ENCODE measurements around the gene SIPA1L3.
"Not testable (repeated sequence)": the region's sequence is repeated elsewhere in the genome, so short reads cannot be mapped to it uniquely, and the experiment has no call there.

Gene SIPA1L3

DNA sequence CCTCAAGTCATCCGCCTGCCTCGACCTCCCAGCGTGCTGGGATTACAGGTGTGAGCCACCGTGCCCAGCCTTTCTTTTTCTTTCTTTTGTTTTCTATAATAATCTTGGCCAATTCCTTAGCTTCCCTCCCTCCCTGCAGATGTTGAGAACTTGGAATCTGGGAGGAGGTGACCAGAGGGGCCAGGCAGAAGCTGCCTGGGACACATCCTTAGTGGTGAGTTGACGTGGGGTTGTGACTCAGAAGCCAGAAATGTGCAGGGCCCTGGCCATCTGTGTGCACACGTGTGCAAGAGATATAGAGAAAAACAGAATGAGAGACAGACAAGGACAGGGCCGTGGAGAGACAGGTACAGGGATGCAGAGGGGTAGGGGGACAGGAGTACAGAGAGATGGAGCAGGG lies 154.3 kb downstream of the SIPA1L3 start:
- DNase-seq (ENCODE audit: insufficient read length, low spot score), result peak; percentile 82

DNA sequence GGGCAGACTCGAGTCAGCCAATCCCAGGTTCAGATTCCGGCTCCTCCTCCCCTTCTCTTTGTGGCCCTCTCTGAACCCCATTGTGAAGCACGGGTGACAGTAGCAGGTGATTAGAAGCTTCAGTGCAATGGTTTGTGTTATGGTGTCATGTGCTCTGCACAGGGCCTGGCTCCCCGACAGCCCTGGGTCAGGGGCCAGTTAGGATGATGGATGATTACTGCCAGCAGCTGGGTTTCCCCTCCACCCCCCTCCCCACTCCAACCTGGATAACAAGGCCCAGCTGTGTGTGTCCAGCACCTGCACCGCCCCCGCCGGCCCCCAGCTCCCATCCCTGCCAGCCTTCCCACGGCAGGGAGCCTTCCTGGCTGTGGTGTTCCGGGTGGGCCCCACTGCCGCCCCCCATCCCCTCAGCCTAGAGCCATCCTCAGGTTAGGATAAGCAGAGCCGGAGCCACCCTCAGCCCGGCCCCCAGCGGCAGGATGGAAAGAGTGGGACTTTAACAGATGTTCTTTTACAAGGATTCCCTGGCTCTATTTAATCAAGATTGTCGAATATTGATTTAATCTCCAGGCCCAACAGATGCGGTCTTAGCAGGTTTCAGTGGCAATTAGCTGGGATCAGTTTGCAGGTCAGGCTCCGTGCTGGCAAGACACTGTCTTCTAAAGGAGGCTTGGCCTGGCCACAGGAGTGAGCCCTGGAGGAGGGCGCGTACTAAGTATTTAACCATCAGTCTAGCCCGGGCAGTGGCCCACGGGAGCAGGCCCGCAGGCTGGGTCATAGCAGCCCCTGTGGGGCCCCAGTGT lies 156.2 kb downstream of the SIPA1L3 start:
- FAIRE-seq (no peak), DNase-seq (ENCODE audit: insufficient read length, low spot score) (no peak)

More for the DNA sequence above, 154.3 kb downstream of the SIPA1L3 start:
- peak; percentile 46 for FAIRE-seq

DNA sequence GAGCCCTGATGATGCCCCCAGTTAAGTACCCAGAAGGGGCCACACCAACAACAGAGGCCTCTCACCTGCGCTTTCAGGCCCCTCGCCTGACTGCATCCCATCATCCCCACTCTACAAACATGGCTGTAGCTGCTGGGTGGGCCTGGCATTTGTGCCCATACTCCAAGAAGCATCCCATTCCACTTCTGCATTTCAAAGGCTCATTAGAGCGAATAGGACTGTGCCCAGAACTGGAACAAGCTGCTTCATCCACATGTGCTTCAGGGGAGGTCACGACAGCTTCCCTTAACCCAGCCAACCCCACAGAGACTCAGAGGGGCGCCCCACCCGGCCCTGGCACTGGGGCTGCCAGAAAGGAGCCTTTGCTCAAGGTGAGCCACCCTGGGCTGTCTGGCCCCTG lies 156.9 kb downstream of the SIPA1L3 start:
- FAIRE-seq (no peak), DNase-seq (ENCODE audit: insufficient read length, low spot score) (no peak)

DNA sequence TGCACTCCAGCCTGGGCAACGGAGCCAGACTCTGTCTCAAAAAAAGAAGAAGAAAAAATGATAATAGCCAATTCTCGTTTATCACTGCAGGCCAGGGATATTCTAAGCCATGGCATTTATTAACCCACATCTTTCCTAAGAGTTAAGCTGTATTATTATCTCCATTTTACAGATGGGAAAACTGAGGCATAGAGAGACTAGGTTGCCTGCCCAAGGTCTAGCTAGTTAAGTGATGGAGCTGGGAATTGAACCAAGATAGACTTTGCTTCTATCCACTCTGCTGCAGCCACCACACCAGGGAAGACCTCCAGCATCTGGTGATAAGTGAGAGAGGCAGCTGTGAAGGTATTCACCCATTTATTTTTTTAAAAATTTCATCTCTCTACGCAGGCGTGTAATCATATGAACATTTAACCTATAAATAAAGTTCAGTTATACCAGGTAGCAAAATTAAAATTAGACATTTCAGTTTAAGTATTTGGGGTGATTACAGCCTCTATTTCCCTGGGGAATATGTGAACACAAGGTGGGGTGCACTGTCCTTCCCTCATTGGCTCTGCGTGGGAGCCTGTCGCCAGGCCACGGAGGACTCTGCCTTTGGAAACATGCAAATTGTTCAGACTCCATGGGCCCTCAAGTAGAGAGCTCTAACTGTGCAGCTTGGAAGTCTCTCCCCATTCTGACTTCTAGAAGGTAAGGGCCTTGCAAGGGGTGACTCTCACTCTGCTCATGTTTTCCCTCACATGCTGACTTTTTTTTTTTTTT lies 157.8 kb downstream of the SIPA1L3 start:
- FAIRE-seq (no peak), DNase-seq (ENCODE audit: insufficient read length, low spot score) (no peak)

DNA sequence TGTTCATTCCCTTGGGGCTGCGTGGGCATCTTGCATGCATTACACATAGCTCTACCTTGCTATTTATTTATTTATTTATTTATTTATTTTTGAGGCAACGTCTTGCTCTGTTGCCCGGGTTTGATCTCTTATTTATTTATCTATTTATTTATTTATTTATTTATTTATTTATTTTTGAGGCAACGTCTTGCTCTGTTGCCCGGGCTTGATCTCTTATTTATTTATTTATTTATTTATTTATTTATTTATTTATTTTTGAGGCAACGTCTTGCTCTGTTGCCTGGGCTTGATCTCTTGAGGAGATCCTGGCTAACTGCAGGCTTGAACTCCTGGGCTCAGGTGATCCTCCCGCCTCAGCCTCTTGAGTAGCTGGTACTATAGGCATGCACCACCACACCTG lies 158.8 kb downstream of the SIPA1L3 start:
- not testable (repeated sequence) for DNase-seq (ENCODE audit: insufficient read length, low spot score); FAIRE-seq

DNA sequence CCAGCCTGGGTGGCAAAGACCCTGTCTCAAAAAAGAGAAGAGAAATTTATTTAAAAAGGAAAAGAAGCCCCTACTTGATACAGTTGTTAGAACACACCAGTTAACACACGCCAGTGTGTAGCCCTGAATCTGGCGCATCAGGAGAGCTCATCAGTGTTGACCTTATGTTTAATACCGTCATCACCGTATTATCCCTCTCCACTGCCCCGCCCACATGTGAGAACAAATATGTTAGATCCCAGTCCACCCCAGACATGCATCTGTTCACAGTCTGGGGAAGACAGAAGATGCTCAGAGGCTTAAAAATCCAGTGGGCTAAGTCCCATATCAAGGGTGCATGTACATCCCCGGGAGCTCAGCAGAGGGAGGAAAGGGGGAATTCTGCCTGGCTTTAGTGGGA lies 161.8 kb downstream of the SIPA1L3 start:
- no peak for DNase-seq (ENCODE audit: insufficient read length, low spot score)
- FAIRE-seq, result no peak

DNA sequence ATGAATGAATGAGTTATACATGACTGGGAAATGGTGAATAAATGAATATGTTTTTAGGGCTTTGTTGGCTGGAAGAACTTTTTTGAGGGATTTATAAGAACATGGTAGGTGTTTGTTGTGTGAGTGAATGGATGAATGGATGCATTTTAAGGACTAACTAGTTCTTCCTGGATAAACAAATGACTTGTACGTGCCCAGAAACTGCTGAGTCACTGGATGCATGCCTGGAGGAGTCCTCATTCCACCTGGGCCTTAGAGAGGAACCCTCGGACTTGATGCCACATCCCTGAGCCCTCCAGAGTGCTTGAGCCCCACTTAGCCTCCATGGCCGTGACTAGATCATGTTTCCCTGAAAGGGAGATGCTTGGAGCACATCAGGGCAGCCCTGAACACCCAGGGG lies 163.6 kb downstream of the SIPA1L3 start:
- no peak for FAIRE-seq
- DNase-seq (ENCODE audit: insufficient read length, low spot score), result no peak

DNA sequence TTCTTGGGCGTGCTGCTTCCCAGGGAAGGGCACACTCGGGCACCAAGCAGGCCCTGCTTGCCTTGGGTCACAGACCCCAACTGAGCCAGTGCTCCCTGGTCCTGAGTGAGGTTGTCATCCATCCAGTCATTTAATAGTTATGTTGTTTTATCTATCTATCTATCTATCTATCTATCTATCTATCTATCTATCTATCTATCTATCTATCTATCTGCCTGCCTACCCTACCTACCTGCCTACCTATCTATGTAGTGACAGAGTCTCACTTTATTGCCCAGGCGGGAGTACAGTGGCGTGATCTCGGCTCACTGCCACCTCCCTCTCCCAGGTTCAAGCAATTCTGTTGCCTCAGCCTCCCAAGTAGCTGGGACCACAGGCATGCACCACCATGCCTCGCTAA lies 164.0 kb downstream of the SIPA1L3 start:
- not testable (repeated sequence) for DNase-seq (ENCODE audit: insufficient read length, low spot score); FAIRE-seq

DNA sequence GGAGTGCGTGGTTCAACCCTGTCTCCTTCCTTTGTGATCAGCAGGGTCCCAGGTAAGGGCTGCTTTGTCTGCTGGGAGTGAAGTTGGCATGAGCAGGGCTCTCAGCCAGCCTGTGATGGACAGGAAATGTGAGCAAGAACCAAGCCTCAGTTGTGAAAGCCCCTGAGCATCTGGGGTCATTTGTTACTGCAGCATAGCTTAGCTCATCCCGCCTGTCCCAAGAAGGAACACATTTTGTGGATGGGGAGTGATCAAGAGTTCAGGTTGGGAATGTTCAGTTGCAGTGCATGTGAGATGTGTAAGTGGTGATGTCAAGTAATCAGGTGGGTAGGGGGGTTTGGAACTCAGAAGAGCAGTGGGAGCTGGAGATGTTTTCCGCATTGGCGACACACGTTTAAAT lies 164.6 kb downstream of the SIPA1L3 start:
- FAIRE-seq, result no peak

DNA sequence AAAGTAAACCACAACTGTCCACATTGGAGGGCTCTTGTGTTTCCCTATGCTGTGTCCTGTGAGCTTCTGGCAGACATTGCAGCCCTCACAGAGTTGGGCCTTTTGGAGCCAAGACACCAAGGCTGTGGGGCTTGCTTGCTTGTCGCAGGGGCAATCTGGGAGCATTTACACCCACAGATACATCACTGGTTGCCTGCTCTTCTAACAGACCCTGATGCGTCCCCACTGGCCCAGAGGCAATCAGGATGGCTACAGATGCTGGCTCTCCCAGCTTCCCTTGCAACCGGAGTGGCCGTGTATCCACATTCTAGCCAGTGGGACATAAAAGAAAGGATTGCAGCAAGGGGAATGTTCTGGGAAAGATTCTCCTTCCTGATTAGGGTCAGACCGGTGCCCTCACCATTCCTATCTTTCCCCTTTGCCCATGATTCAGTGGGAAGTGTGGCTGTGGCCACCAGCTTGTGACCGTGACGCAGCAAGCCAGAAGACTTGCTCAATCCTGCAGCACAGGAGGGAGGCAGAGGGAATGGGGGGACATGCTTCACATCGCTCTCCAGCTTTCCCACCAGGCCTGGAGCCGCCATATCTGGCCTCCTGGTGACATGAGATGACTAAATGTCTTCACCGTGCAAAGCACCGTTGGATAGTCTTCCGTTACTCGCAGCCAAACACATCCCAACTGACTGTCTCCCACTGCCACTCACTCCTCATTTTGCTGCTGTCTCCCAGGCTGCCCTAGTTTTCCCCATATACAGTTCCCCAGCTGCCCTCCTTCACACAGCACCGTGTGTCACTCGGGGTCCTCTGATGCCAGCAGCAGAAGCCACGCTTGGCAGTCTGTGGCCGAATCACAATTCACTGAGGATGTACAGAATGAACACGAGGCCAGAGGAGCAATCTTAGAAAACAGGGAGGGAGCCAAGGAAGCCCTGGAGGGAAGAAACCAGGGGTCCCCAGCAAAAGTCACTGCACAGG lies 166.1 kb downstream of the SIPA1L3 start:
- DNase-seq (ENCODE audit: insufficient read length, low spot score) (no peak), FAIRE-seq (no peak)

More for the DNA sequence above, 164.6 kb downstream of the SIPA1L3 start:
- no peak for DNase-seq (ENCODE audit: insufficient read length, low spot score)

DNA sequence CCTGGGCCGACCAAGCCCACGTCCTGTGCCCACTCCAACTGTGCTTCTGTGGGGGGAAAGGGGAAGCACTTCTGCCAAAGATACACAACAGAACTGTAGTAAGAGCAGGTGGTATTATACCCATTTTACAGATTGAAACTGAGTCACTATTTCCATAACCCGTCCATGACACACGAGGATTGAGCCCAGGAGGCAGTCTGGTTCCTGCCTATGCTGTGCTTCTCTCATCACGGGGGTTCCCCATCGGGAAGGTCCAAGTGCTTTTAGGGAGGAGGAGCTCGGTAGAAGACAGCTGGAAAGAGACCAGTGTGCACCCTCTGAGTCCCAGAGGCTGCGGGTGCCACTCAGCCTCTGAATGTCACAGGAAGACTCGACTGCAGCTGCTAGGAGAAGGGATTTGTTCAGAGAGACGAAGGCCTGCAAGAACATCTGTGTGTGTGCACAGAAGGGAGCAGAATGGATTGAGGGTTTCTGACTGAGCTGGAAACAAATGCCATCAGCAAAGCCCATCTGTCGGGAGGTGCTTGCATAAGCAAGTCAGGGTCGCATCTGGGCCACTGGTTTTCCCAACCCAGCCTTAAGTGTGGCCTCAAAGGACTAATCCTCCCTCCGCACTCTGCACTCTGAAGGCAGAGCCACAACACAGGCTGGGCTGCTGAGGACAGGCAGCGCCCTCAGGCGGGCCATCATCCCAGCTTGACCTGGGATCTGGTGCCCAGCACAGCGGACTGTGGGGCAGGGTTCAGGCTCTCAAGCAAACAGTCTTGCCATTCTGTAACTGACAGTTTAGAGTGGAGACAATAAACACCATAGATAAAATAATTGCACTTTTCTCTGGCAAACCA lies 167.1 kb downstream of the SIPA1L3 start:
- FAIRE-seq (no peak), DNase-seq (ENCODE audit: insufficient read length, low spot score) (no peak)

DNA sequence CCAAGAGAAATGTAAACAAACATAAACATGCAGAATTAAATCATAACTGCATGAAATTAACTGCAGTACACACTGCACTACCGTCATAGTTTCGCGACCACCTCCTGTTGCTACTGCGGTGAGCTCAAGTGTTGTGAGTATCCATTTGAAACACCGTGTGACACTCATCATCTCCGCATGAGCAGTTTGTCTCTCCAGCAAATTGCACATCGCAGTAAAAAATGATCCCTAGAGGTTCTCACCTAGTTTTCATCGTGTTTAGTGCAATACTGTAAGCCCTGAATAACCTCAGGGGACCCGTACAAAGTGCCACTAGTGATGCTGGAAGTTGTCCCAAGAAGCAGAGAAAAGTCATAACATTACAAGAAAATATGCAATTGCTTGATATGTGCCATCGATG lies 169.3 kb downstream of the SIPA1L3 start:
- DNase-seq (ENCODE audit: insufficient read length, low spot score), result no peak
- FAIRE-seq, result no peak

DNA sequence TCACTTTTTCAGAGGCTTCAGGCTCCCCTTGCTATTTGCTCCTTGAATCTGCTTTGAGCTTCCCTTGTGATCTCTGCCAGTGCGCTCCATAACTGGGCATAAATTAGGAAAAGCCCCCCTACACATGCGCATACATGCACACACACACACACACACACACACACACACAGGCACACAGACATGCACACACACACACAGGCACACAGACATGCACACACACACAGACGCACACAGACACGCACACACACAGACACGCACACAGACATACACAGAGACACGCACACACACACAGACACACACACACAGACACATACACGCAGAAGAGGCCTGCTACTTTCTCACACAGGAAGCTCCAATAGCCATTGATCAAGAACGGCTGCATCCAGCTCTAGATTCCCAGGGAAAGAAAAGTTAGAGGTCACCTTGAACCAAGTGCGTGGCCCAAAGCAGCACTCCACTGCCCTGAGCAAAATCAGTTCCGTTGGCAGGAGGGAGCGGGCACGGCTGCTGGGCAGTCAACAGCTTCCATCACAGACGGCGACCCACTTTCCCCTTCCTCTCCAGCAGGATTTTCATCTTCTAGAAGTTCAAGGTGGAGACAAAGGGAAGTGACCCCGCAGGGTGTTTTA lies 171.4 kb downstream of the SIPA1L3 start:
- DNase-seq (ENCODE audit: insufficient read length, low spot score) (no peak), FAIRE-seq (peak; percentile 79)

DNA sequence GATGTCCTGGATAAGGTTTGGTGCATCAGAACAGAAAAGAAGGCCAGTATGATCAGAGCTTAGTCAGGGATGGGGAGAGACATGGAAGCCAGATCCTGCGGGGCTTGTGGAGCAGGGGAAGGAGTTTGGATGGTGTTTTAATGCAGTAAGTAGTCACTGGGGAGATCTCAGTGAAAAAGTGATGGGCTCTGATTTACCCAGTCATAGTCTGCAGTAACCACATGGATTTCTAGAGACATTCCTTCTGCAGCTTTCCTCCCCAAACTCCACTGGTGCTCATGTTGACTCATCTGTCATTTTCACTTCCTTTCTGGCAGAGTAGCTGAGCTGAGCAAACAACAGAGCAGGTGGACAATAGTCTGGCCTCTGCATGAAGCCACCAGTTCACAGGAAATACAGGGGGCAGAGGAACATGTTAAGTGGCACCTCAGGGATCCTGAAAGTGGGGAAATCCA lies 172.9 kb downstream of the SIPA1L3 start:
- peak; percentile 86 for FAIRE-seq

DNA sequence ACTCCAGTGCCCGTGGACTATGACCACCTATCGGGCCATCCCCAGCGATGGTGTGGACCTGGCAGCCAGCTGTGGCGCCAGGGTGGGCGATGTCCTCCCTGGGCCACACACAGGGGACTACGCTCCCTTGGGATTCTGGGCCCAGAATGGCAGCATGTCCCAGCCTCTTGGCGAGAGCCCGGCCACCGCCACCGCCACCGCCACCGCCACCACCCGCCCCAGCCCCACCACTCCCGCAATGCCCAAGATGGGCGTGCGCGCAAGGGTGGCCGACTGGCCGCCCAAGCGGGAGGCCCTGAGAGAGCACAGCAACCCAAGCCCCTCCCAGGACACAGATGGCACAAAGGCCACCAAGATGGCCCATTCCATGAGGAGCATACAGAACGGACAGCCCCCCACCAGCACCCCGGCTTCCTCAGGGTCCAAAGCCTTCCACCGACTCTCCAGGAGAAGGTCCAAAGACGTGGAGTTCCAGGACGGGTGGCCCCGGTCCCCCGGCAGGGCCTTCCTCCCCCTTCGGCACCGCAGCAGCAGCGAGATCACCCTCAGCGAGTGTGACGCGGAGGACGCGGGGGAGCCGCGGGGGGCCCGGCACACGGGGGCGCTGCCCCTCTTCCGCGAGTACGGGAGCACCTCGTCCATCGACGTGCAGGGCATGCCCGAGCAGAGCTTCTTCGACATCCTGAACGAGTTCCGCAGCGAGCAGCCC lies 174.7 kb downstream of the SIPA1L3 start:
- no peak for FAIRE-seq
- no peak for DNase-seq (ENCODE audit: insufficient read length, low spot score)

More for the DNA sequence above, 172.9 kb downstream of the SIPA1L3 start:
- DNase-seq (ENCODE audit: insufficient read length, low spot score), result peak; percentile 74

DNA sequence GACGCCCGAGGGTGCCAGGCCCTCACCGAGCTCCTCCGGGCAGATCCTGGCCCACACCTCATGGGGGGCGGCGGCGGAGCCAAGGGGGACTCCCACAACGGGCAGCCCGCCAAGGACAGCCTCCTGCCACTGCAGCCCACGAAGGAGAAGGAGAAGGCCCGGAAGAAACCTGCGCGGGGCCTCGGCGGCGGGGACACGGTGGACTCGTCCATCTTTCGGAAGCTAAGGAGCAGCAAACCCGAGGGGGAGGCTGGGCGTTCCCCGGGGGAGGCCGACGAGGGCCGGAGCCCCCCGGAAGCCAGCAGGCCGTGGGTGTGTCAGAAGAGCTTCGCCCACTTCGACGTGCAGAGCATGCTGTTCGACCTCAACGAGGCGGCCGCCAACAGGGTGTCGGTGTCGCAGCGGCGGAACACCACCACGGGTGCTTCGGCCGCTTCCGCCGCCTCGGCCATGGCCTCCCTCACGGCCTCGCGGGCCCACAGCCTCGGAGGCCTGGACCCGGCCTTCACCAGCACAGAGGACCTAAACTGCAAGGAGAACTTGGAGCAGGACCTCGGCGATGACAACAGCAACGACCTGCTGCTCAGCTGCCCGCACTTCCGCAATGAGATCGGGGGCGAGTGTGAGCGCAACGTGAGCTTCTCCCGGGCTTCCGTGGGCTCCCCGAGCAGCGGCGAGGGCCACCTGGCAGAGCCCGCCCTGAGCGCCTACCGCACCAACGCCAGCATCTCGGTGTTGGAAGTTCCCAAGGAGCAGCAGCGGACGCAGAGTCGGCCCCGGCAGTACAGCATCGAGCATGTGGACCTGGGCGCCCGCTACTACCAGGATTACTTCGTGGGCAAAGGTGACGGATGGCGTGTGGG lies 175.5 kb downstream of the SIPA1L3 start:
- FAIRE-seq, result no peak
- DNase-seq (ENCODE audit: insufficient read length, low spot score), result no peak

DNA sequence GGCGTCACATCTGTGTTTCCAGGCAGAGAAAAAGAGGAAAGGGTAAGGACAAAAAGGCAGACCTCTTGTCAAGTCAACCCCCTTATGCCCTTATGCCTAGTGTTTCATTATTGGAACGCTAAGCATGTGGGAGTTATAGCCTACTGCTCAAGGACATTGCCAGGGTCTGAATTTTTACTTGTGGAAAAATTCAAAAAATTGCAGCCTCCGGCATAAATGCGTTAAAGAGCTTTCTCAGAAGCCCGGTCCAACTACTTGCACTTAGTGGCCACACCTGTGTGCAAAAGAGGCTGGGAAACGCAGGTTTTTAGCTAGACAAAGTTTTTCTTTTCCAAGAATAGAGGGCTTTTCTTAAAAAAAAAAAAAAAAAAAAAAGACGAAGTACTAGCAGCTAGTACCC lies 177.2 kb downstream of the SIPA1L3 start:
- FAIRE-seq (no peak), DNase-seq (ENCODE audit: insufficient read length, low spot score) (no peak)

DNA sequence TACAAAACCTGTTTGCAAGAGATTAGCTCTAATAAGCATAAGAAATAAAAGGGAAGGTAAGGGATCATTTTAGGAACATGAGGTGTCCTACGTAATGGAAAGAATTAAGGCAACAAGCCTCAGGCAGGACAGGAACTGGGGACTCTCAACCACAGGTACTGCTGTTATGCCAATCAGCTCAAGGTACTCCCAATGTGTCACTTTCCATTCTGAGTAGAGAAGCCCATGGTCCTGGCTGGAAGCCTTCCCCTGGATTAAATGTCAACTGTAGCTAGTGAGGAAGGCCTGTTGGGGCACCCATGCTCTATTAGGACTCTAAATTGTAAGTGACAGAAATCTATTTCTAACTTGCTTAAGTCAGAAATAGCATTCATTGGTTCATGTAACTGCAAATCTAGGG lies 182.4 kb downstream of the SIPA1L3 start:
- DNase-seq (ENCODE audit: insufficient read length, low spot score), result no peak
- no peak for FAIRE-seq
